PC-3 (cell line): Measurements from ENCODE around the gene DNHD1. TPM values are rescaled to one million over a fixed set of nuclear protein-coding genes. Genes with fewer than 3 reads are reported as not detected.

Experiments used
- ATAC-seq: fragments of 200-7000 bp; cut with Tn5 transposase; 2 replicates; pipeline ENCODE4 v1.9.1; 2020; ENCODE audit warnings: mild to moderate bottlenecking, moderate library complexity
- BruUV-seq: library from RNA; stranded (reverse); fragments of 400-500 nt; replicated peaks from 2 replicates; lab custom pipeline; 2021; lab: Mats Ljungman, UMichigan
- CTCF ChIA-PET: fragments of 300-600 bp; sonication (Branson Sonifier 250); formaldehyde crosslinking; loops from one replicate; lab custom pipeline; 2022; ENCODE audit warnings: antibody characterized with exemption; lab: Charles Lee
- POLR2A ChIA-PET: fragments of 300-600 bp; sonication (Branson Sonifier 250); formaldehyde crosslinking; loops from one replicate; lab custom pipeline; 2022; ENCODE audit warnings: antibody characterized with exemption; ENCODE audit not compliant: unreplicated experiment; lab: Charles Lee
- DNase-seq: peaks from one replicate; pipeline ENCODE4 v3.0.0-alpha.2; 2015
- H2AFZ ChIP-seq: fragments of 300-600 bp; sonication (generic); 2 replicates; pipeline ENCODE4 v1.6.0; 2016; ENCODE audit warnings: antibody characterized with exemption, low read length
- H3F3A ChIP-seq: fragments of 300-600 bp; sonication (generic); one replicate; pipeline ENCODE4 v1.6.0; 2017; ENCODE audit warnings: antibody characterized with exemption, low read length, control low read depth, mild to moderate bottlenecking; ENCODE audit not compliant: unreplicated experiment
- H3K27ac ChIP-seq: fragments of 300-600 bp; sonication (generic); 2 replicates; pipeline ENCODE4 v1.5.1; 2016; ENCODE audit warnings: mild to moderate bottlenecking, low read length
- H3K27me3 ChIP-seq: fragments of 300-600 bp; sonication (generic); 2 replicates; pipeline ENCODE4 v1.6.1; 2016; ENCODE audit warnings: low read length, mixed read lengths
- H3K36me3 ChIP-seq: fragments of 300-600 bp; sonication (generic); 2 replicates; pipeline ENCODE4 v1.6.1; 2016; ENCODE audit warnings: low read depth, mixed run types, low read length, mixed read lengths
- H3K4me1 ChIP-seq: fragments of 300-600 bp; sonication (generic); 2 replicates; pipeline ENCODE4 v1.5.1; 2016; ENCODE audit warnings: low read length; ENCODE audit not compliant: insufficient read depth
- H3K4me2 ChIP-seq: fragments of 300-600 bp; sonication (generic); 2 replicates; pipeline ENCODE4 v1.6.0; 2016; ENCODE audit warnings: low read length
- H3K4me3 ChIP-seq: fragments of 300-600 bp; sonication (generic); 2 replicates; pipeline ENCODE4 v1.5.1; 2016; ENCODE audit warnings: mild to moderate bottlenecking, low read length, mixed read lengths
- H3K79me2 ChIP-seq: fragments of 300-600 bp; sonication (generic); 2 replicates; pipeline ENCODE4 v1.6.1; 2017; ENCODE audit warnings: low read length, mixed read lengths
- H3K9ac ChIP-seq: fragments of 300-600 bp; sonication (generic); 2 replicates; pipeline ENCODE4 v1.6.0; 2016; ENCODE audit warnings: mild to moderate bottlenecking, low read length
- H3K9me2 ChIP-seq: fragments of 300-600 bp; sonication (generic); replicated peaks from 2 replicates; pipeline ENCODE4 v1.6.1; 2016; ENCODE audit warnings: mixed run types, low read length, mixed read lengths
- H3K9me3 ChIP-seq: fragments of 300-600 bp; sonication (generic); 2 replicates; pipeline ENCODE4 v1.6.1; 2016; ENCODE audit warnings: low read length, mixed read lengths
- H4K20me1 ChIP-seq: fragments of 300-600 bp; sonication (generic); 2 replicates; pipeline ENCODE4 v1.6.1; 2016; ENCODE audit warnings: low read length, mixed read lengths
- CTCF ChIP-seq: fragments of 300-600 bp; sonication (generic); conservative IDR thresholded peaks from 2 replicates; pipeline ENCODE4 v1.5.1; 2017; ENCODE audit warnings: antibody characterized with exemption, low read depth, mild to moderate bottlenecking, low read length
- EZH2 ChIP-seq: fragments of 300-600 bp; sonication (generic); IDR thresholded peaks from one replicate; pipeline ENCODE4 v1.6.1; 2017; ENCODE audit warnings: antibody characterized with exemption, mild to moderate bottlenecking, low read length; ENCODE audit not compliant: unreplicated experiment
- EZH2phosphoT487 ChIP-seq: fragments of 300-600 bp; sonication (generic); IDR thresholded peaks from 2 replicates; pipeline ENCODE4 v1.6.1; 2018; ENCODE audit warnings: mild to moderate bottlenecking, antibody characterized with exemption, low read length, borderline replicate concordance
- intact Hi-C: fragments of 100-400 bp; cut with micrococcal nuclease; formaldehyde crosslinking; loops from 2 replicates; pipeline ENCODE4 v1.9.0; 2023
- total RNA-seq: library from RNA; depleted of rRNA; stranded (reverse); fragments of >200 nt; gene quantifications from 2 replicates; pipeline ENCODE4 v1.2.3, GENCODE V29; 2014

Gene DNHD1
- total RNA-seq, 1 experiment from 2014 or later, result 9.3 TPM

- intact Hi-C loops, result loop anchor here (5.0 kb wide), 1 partner anchor 53 kb away; no protein-coding TSS in a partner anchor
- Histone ChIP-seq H2AFZ (no peak overlapping the region), H3K9me3 (no peaks in the 10 kb centered on the region), H3F3A (no peaks in the 10 kb centered on the region), H3K9ac (no peak overlapping the region), H3K27ac (no peak overlapping the region), H3K36me3 (peaks cover 17% of the 10 kb centered on the region; the same call in 1 of the 2 replicates), H3K79me2 (peaks cover 18% of the 10 kb centered on the region), H3K4me1 (peaks cover 28% of the 10 kb centered on the region), H4K20me1 (no peaks in the 10 kb centered on the region), H3K27me3 (no peaks in the 10 kb centered on the region), H3K4me2 (no peak overlapping the region), H3K9me2 (no peaks in the 10 kb centered on the region), H3K4me3 (no peak overlapping the region)
- no TSS peak for BruUV-seq
- ChIA-PET POLR2A (no interaction called here), CTCF (no interaction called here)
- no peak for ATAC-seq
- no peak for TF ChIP-seq EZH2
- TF ChIP-seq EZH2phosphoT487, result no peak
- TF ChIP-seq CTCF, result no peak
- no peak for DNase-seq
Measured at GRCh38 chr11:6614446-6614845, 117.4 kb downstream of the DNHD1 start.

GRCh38 chr11:6615046-6615445, 118.0 kb downstream of the DNHD1 start:
- H3K79me2 ChIP-seq, result peaks cover 18% of the 10 kb centered on the region
- no peaks in the 10 kb centered on the region for H3K9me3 ChIP-seq
- no peak for ATAC-seq
- no peak overlapping the region for H3K4me2 ChIP-seq
- no peaks in the 10 kb centered on the region for H4K20me1 ChIP-seq
- TF ChIP-seq EZH2, result no peak
- no peak for TF ChIP-seq EZH2phosphoT487
- no peak for TF ChIP-seq CTCF
- no peaks in the 10 kb centered on the region for H3K27me3 ChIP-seq
- intact Hi-C loops, result no loop called here
- no TSS peak for BruUV-seq
- H3K4me1 ChIP-seq, result peaks cover 28% of the 10 kb centered on the region
- CTCF ChIA-PET, result no interaction called here
- no peak for DNase-seq
- no peak overlapping the region for H2AFZ ChIP-seq
- POLR2A ChIA-PET, result no interaction called here
- H3K27ac ChIP-seq, result no peak overlapping the region
- H3K9ac ChIP-seq, result no peak overlapping the region
- no peak overlapping the region for H3K4me3 ChIP-seq
- H3F3A ChIP-seq, result no peaks in the 10 kb centered on the region
- H3K9me2 ChIP-seq, result no peaks in the 10 kb centered on the region
- peaks cover 11% of the 10 kb centered on the region; the same call in 1 of the 2 replicates for H3K36me3 ChIP-seq

- POLR2A ChIA-PET, result no interaction called here
- Histone ChIP-seq H3K27me3 (no peaks in the 10 kb centered on the region), H3K36me3 (peaks cover 2% of the 10 kb centered on the region; the same call in 1 of the 2 replicates), H3K79me2 (peaks cover 11% of the 10 kb centered on the region), H3K4me3 (no peak overlapping the region), H3K4me1 (peaks cover 26% of the 10 kb centered on the region), H2AFZ (no peak overlapping the region), H3F3A (no peaks in the 10 kb centered on the region), H3K9me3 (no peaks in the 10 kb centered on the region), H3K9me2 (no peaks in the 10 kb centered on the region), H3K9ac (no peak overlapping the region), H4K20me1 (no peaks in the 10 kb centered on the region), H3K4me2 (no peak overlapping the region), H3K27ac (no peak overlapping the region)
- DNase-seq, result no peak
- no TSS peak for BruUV-seq
- no peak for ATAC-seq
- CTCF ChIA-PET, result no interaction called here
- intact Hi-C loops, result no loop called here
- TF ChIP-seq CTCF, result no peak
- no peak for TF ChIP-seq EZH2phosphoT487
- no peak for TF ChIP-seq EZH2
Measured at GRCh38 chr11:6615882-6616585, 119.0 kb downstream of the DNHD1 start.
